Measurements from ENCODE around the gene SNX10.
A peak's percentile ranks its signal among the peaks of the same experiment; 100 is the strongest.

SNX10 gene

GRCh38 chr7:26398427-26398755, 106.7 kb downstream of the SNX10 start:
- peaks cover 8 to 18% of the 10 kb centered on the region in 2 donors for H3K4me1 ChIP-seq (ENCODE audit: control insufficient read depth in 2 of 2, insufficient read depth in 2 of 2, low read length in 2 of 2)
- peak overlapping the region; percentile 85 to 86 for H3K27ac ChIP-seq (ENCODE audit: low read depth in 2 of 2, low read length in 2 of 2)
- no peaks in the 10 kb centered on the region for H3K36me3 ChIP-seq (ENCODE audit: control insufficient read depth in 2 of 2, insufficient read depth in 2 of 2, low read length in 2 of 2)
- H3K27me3 ChIP-seq (ENCODE audit: control insufficient read depth in 2 of 2, insufficient read depth in 2 of 2, low read length in 2 of 2): no peaks in the 10 kb centered on the region
- no peaks in the 10 kb centered on the region for H3K9me3 ChIP-seq (ENCODE audit: control insufficient read depth in 2 of 2, low read length in 2 of 2)
- peak overlapping the region; percentile 76 for H3K4me3 ChIP-seq (ENCODE audit: low read length in 2 of 2)
- H3K9ac ChIP-seq (ENCODE audit: low read depth in 1 of 2, low read length in 2 of 2): peak overlapping the region; percentile 64 to 84

GRCh38 chr7:26398756-26399509, 107.3 kb downstream of the SNX10 start:
- Histone ChIP-seq H3K4me1 (ENCODE audit: control insufficient read depth in 2 of 2, insufficient read depth in 2 of 2, low read length in 2 of 2) (peaks cover 8 to 18% of the 10 kb centered on the region in 2 donors), H3K9ac (ENCODE audit: low read depth in 1 of 2, low read length in 2 of 2) (peak overlapping the region; percentile 5 to 84), H3K27ac (ENCODE audit: low read depth in 2 of 2, low read length in 2 of 2) (peak overlapping the region; percentile 85 to 86), H3K4me3 (ENCODE audit: low read length in 2 of 2) (peak overlapping the region; percentile 76), H3K9me3 (ENCODE audit: control insufficient read depth in 2 of 2, low read length in 2 of 2) (no peaks in the 10 kb centered on the region), H3K36me3 (ENCODE audit: control insufficient read depth in 2 of 2, insufficient read depth in 2 of 2, low read length in 2 of 2) (no peaks in the 10 kb centered on the region), H3K27me3 (ENCODE audit: control insufficient read depth in 2 of 2, insufficient read depth in 2 of 2, low read length in 2 of 2) (no peaks in the 10 kb centered on the region)

- Histone ChIP-seq H3K4me1 (ENCODE audit: control insufficient read depth in 2 of 2, insufficient read depth in 2 of 2, low read length in 2 of 2) (peaks cover 8 to 18% of the 10 kb centered on the region in 2 donors), H3K9me3 (ENCODE audit: control insufficient read depth in 2 of 2, low read length in 2 of 2) (no peaks in the 10 kb centered on the region), H3K36me3 (ENCODE audit: control insufficient read depth in 2 of 2, insufficient read depth in 2 of 2, low read length in 2 of 2) (no peaks in the 10 kb centered on the region), H3K27ac (ENCODE audit: low read depth in 2 of 2, low read length in 2 of 2) (no peak overlapping the region), H3K9ac (ENCODE audit: low read depth in 1 of 2, low read length in 2 of 2) (peak overlapping the region in 1 of 2 donors; percentile 84), H3K4me3 (ENCODE audit: low read length in 2 of 2) (peak overlapping the region in 1 of 2 donors; percentile 21), H3K27me3 (ENCODE audit: control insufficient read depth in 2 of 2, insufficient read depth in 2 of 2, low read length in 2 of 2) (no peaks in the 10 kb centered on the region)
Observed at GRCh38 chr7:26399736-26400135, 108.1 kb downstream of the SNX10 start.

- H3K9me3 ChIP-seq (ENCODE audit: control insufficient read depth in 2 of 2, low read length in 2 of 2): no peaks in the 10 kb centered on the region
- peaks cover 4 to 13% of the 10 kb centered on the region in 2 donors for H3K4me1 ChIP-seq (ENCODE audit: control insufficient read depth in 2 of 2, insufficient read depth in 2 of 2, low read length in 2 of 2)
- H3K36me3 ChIP-seq (ENCODE audit: control insufficient read depth in 2 of 2, insufficient read depth in 2 of 2, low read length in 2 of 2): no peaks in the 10 kb centered on the region
- no peak overlapping the region for H3K4me3 ChIP-seq (ENCODE audit: low read length in 2 of 2)
- H3K27ac ChIP-seq (ENCODE audit: low read depth in 2 of 2, low read length in 2 of 2): no peak overlapping the region
- H3K27me3 ChIP-seq (ENCODE audit: control insufficient read depth in 2 of 2, insufficient read depth in 2 of 2, low read length in 2 of 2): no peaks in the 10 kb centered on the region
- H3K9ac ChIP-seq (ENCODE audit: low read depth in 1 of 2, low read length in 2 of 2): no peak overlapping the region
Observed at GRCh38 chr7:26403640-26404039, 112.0 kb downstream of the SNX10 start.

GRCh38 chr7:26404189-26404996, 112.7 kb downstream of the SNX10 start:
- Histone ChIP-seq H3K4me3 (ENCODE audit: low read length in 2 of 2) (no peak overlapping the region), H3K4me1 (ENCODE audit: control insufficient read depth in 2 of 2, insufficient read depth in 2 of 2, low read length in 2 of 2) (peaks cover under 1 to 6% of the 10 kb centered on the region in 2 donors), H3K9ac (ENCODE audit: low read depth in 1 of 2, low read length in 2 of 2) (no peak overlapping the region), H3K9me3 (ENCODE audit: control insufficient read depth in 2 of 2, low read length in 2 of 2) (no peaks in the 10 kb centered on the region), H3K36me3 (ENCODE audit: control insufficient read depth in 2 of 2, insufficient read depth in 2 of 2, low read length in 2 of 2) (no peaks in the 10 kb centered on the region), H3K27ac (ENCODE audit: low read depth in 2 of 2, low read length in 2 of 2) (no peak overlapping the region), H3K27me3 (ENCODE audit: control insufficient read depth in 2 of 2, insufficient read depth in 2 of 2, low read length in 2 of 2) (no peaks in the 10 kb centered on the region)

- Histone ChIP-seq H3K36me3 (ENCODE audit: control insufficient read depth in 2 of 2, insufficient read depth in 2 of 2, low read length in 2 of 2) (no peaks in the 10 kb centered on the region), H3K27ac (ENCODE audit: low read depth in 2 of 2, low read length in 2 of 2) (no peak overlapping the region), H3K4me3 (ENCODE audit: low read length in 2 of 2) (no peak overlapping the region), H3K4me1 (ENCODE audit: control insufficient read depth in 2 of 2, insufficient read depth in 2 of 2, low read length in 2 of 2) (no peaks in the 10 kb centered on the region), H3K9me3 (ENCODE audit: control insufficient read depth in 2 of 2, low read length in 2 of 2) (no peaks in the 10 kb centered on the region), H3K9ac (ENCODE audit: low read depth in 1 of 2, low read length in 2 of 2) (no peak overlapping the region), H3K27me3 (ENCODE audit: control insufficient read depth in 2 of 2, insufficient read depth in 2 of 2, low read length in 2 of 2) (no peaks in the 10 kb centered on the region)
Observed at GRCh38 chr7:26406433-26406832, 114.8 kb downstream of the SNX10 start.

- H3K36me3 ChIP-seq (ENCODE audit: control insufficient read depth in 2 of 2, insufficient read depth in 2 of 2, low read length in 2 of 2): no peaks in the 10 kb centered on the region
- H3K9ac ChIP-seq (ENCODE audit: low read depth in 1 of 2, low read length in 2 of 2): no peak overlapping the region
- H3K27ac ChIP-seq (ENCODE audit: low read depth in 2 of 2, low read length in 2 of 2): no peak overlapping the region
- H3K4me1 ChIP-seq (ENCODE audit: control insufficient read depth in 2 of 2, insufficient read depth in 2 of 2, low read length in 2 of 2): no peaks in the 10 kb centered on the region
- H3K4me3 ChIP-seq (ENCODE audit: low read length in 2 of 2): no peak overlapping the region
- no peaks in the 10 kb centered on the region for H3K9me3 ChIP-seq (ENCODE audit: control insufficient read depth in 2 of 2, low read length in 2 of 2)
- H3K27me3 ChIP-seq (ENCODE audit: control insufficient read depth in 2 of 2, insufficient read depth in 2 of 2, low read length in 2 of 2): no peaks in the 10 kb centered on the region
Observed at GRCh38 chr7:26409661-26410547, 118.2 kb downstream of the SNX10 start.

- no peak overlapping the region for H3K27ac ChIP-seq (ENCODE audit: low read depth in 2 of 2, low read length in 2 of 2)
Observed at GRCh38 chr7:26413007-26413691, 121.5 kb downstream of the SNX10 start.

GRCh38 chr7:26416004-26416403, 124.3 kb downstream of the SNX10 start:
- Histone ChIP-seq H3K27me3 (ENCODE audit: control insufficient read depth in 2 of 2, insufficient read depth in 2 of 2, low read length in 2 of 2) (peaks cover 0 to 2% of the 10 kb centered on the region in 2 donors), H3K9ac (ENCODE audit: low read depth in 1 of 2, low read length in 2 of 2) (no peak overlapping the region), H3K4me1 (ENCODE audit: control insufficient read depth in 2 of 2, insufficient read depth in 2 of 2, low read length in 2 of 2) (no peaks in the 10 kb centered on the region), H3K27ac (ENCODE audit: low read depth in 2 of 2, low read length in 2 of 2) (no peak overlapping the region), H3K9me3 (ENCODE audit: control insufficient read depth in 2 of 2, low read length in 2 of 2) (no peaks in the 10 kb centered on the region), H3K4me3 (ENCODE audit: low read length in 2 of 2) (no peak overlapping the region), H3K36me3 (ENCODE audit: control insufficient read depth in 2 of 2, insufficient read depth in 2 of 2, low read length in 2 of 2) (no peaks in the 10 kb centered on the region)

More at GRCh38 chr7:26413007-26413691, 121.5 kb downstream of the SNX10 start:
- H3K9ac ChIP-seq (ENCODE audit: low read depth in 1 of 2, low read length in 2 of 2): no peak overlapping the region
- no peak overlapping the region for H3K4me3 ChIP-seq (ENCODE audit: low read length in 2 of 2)
- H3K4me1 ChIP-seq (ENCODE audit: control insufficient read depth in 2 of 2, insufficient read depth in 2 of 2, low read length in 2 of 2): no peaks in the 10 kb centered on the region
- no peaks in the 10 kb centered on the region for H3K9me3 ChIP-seq (ENCODE audit: control insufficient read depth in 2 of 2, low read length in 2 of 2)
- no peaks in the 10 kb centered on the region for H3K36me3 ChIP-seq (ENCODE audit: control insufficient read depth in 2 of 2, insufficient read depth in 2 of 2, low read length in 2 of 2)
- H3K27me3 ChIP-seq (ENCODE audit: control insufficient read depth in 2 of 2, insufficient read depth in 2 of 2, low read length in 2 of 2): no peaks in the 10 kb centered on the region

All from mucosa of rectum (tissue), 2 donors.